GM12878 (cell line): ENCODE results near the gene CFAP53.

Source experiments
- BCL3 ChIP-seq: IDR thresholded peaks from 2 replicates; pipeline ENCODE4 v1.6.1; 2011; ENCODE audit warnings: borderline replicate concordance, low read depth, mild to moderate bottlenecking, moderate library complexity, low read length; ENCODE audit not compliant: insufficient read depth, poor library complexity, severe bottlenecking
- CHD2 ChIP-seq: IDR thresholded peaks from 2 replicates; pipeline ENCODE4 v1.6.1; 2011; ENCODE audit warnings: low read depth, low read length, improper control_type of control experiment, borderline replicate concordance
- E2F8 ChIP-seq: fragments of 450-650 bp; IDR thresholded peaks from 2 replicates; pipeline ENCODE4 v1.6.1; 2018; ENCODE audit warnings: mild to moderate bottlenecking, low read depth, moderate library complexity; ENCODE audit not compliant: partially characterized antibody
- POLR2A ChIP-seq: IDR thresholded peaks from 2 replicates; pipeline ENCODE4 v1.6.1; 2011; ENCODE audit warnings: low read depth, mild to moderate bottlenecking, low read length
- POLR2AphosphoS5 ChIP-seq: IDR thresholded peaks from 2 replicates; pipeline ENCODE4 v1.6.1; 2011; ENCODE audit warnings: mild to moderate bottlenecking, low read length, inconsistent platforms
- RBBP5 ChIP-seq: fragments of 200-600 bp; sonication (generic); conservative IDR thresholded peaks from 2 replicates; pipeline ENCODE4 v1.6.1; 2016
- SIN3A ChIP-seq: IDR thresholded peaks from 2 replicates; pipeline ENCODE4 v1.6.1; 2012; ENCODE audit warnings: low read depth, low read length, improper control_type of control experiment
- SIX5 ChIP-seq: IDR thresholded peaks from 2 replicates; pipeline ENCODE4 v1.6.1; 2011; ENCODE audit warnings: mild to moderate bottlenecking, low read depth, low read length, moderate library complexity; ENCODE audit not compliant: severe bottlenecking
- SMC3 ChIP-seq: IDR thresholded peaks from 2 replicates; pipeline ENCODE4 v1.6.1; 2011; ENCODE audit warnings: low read length, improper control_type of control experiment, borderline replicate concordance
- TCF7 ChIP-seq: IDR thresholded peaks from 2 replicates; pipeline ENCODE4 v1.6.1; 2014; ENCODE audit warnings: antibody characterized with exemption, borderline replicate concordance
- ZBED1 ChIP-seq: IDR thresholded peaks from 2 replicates; pipeline ENCODE4 v1.6.1; 2016; ENCODE audit warnings: borderline replicate concordance
- TF ChIP-seq, protein P1 (sequence below), 3 experiments: IDR thresholded peaks in 2 of 3; conservative IDR thresholded peaks in 1 of 3; 2 replicates each; pipeline ENCODE4 v1.5.1; 2011; ENCODE audit warnings: low read depth in 3 of 3, low read length in 3 of 3, mild to moderate bottlenecking in 3 of 3, control low read depth in 2 of 3, moderate library complexity in 2 of 3, inconsistent platforms in 1 of 3, mixed read lengths in 1 of 3; ENCODE audit not compliant: control insufficient read depth in 2 of 3, insufficient read depth in 1 of 3; ENCODE audit errors: extremely low read depth in 1 of 3
- TF ChIP-seq, protein P2 (sequence below): IDR thresholded peaks from 2 replicates; pipeline ENCODE4 v1.6.1; 2011; ENCODE audit warnings: borderline replicate concordance, low read depth, mild to moderate bottlenecking, moderate library complexity, mixed read lengths, low read length; ENCODE audit not compliant: insufficient read depth; ENCODE audit errors: extremely low read length

DNA sequence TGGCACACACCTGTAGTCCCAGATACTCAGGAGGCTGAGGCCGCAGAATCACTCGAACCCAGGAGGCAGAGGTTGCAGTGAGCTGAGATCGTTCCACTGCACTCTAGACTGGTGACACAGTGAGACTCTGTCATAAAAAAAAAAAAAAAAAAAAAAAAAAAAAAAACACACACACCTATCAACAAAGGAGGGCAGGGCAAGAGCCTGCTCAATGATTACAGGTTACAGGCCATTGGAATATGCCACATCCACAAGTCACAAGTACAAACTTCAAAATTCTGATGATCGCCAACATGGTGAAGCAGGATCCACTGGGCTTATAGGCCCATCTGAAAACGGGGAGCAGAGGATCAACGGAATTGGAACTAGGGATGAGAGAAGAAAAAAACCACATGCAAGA, 77.6 kb downstream of the CFAP53 start:
- TF ChIP-seq CHD2 = no peak
- TF ChIP-seq, protein P1, sequence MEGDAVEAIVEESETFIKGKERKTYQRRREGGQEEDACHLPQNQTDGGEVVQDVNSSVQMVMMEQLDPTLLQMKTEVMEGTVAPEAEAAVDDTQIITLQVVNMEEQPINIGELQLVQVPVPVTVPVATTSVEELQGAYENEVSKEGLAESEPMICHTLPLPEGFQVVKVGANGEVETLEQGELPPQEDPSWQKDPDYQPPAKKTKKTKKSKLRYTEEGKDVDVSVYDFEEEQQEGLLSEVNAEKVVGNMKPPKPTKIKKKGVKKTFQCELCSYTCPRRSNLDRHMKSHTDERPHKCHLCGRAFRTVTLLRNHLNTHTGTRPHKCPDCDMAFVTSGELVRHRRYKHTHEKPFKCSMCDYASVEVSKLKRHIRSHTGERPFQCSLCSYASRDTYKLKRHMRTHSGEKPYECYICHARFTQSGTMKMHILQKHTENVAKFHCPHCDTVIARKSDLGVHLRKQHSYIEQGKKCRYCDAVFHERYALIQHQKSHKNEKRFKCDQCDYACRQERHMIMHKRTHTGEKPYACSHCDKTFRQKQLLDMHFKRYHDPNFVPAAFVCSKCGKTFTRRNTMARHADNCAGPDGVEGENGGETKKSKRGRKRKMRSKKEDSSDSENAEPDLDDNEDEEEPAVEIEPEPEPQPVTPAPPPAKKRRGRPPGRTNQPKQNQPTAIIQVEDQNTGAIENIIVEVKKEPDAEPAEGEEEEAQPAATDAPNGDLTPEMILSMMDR (IDR thresholded peaks at IDR 0.05 in 2 of 3, conservative IDR thresholded peaks at IDR 0.05 in 1 of 3; ENCODE audit: control insufficient read depth in 2 of 3, extremely low read depth in 1 of 3, insufficient read depth in 1 of 3, low read depth in 3 of 3, low read length in 3 of 3) = no peak
- no peak for TF ChIP-seq TCF7
- no peak for TF ChIP-seq BCL3
- TF ChIP-seq POLR2A = no peak
- no peak for TF ChIP-seq SIX5
- TF ChIP-seq, protein P2, sequence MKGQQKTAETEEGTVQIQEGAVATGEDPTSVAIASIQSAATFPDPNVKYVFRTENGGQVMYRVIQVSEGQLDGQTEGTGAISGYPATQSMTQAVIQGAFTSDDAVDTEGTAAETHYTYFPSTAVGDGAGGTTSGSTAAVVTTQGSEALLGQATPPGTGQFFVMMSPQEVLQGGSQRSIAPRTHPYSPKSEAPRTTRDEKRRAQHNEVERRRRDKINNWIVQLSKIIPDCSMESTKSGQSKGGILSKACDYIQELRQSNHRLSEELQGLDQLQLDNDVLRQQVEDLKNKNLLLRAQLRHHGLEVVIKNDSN = no peak
- TF ChIP-seq ZBED1 = no peak
- TF ChIP-seq POLR2AphosphoS5 = no peak
- no peak for TF ChIP-seq SMC3
- no peak for TF ChIP-seq RBBP5
- no peak for TF ChIP-seq SIN3A
- TF ChIP-seq E2F8 = no peak
